ENCODE results near the gene MAML2. TPM values are rescaled to one million over a fixed set of nuclear protein-coding genes. Genes with fewer than 3 reads are reported as not detected.

Gene MAML2
- total and polyA plus RNA-seq, 2 experiments from 2014 or later = 2.0 to 7.1 TPM

- Histone ChIP-seq H3K27me3 (ENCODE audit: insufficient read depth) (no peaks in the 10 kb centered on the region), H3K4me1 (ENCODE audit: insufficient read depth) (peaks cover 34% of the 10 kb centered on the region), H3K4me2 (no peak overlapping the region), H3K36me3 (ENCODE audit: insufficient read depth) (no peaks in the 10 kb centered on the region), H3K27ac (ENCODE audit: low read depth) (no peak overlapping the region), H3K9me2 (ENCODE audit: insufficient read depth) (peaks cover 7% of the 10 kb centered on the region), H3F3A (replicated peaks; ENCODE audit: low read depth) (no peaks in the 10 kb centered on the region; the same call in 1 of the 2 replicates), H3K4me3 (no peak overlapping the region), H3K79me2 (replicated peaks; ENCODE audit: insufficient read depth) (no peaks in the 10 kb centered on the region), H4K20me1 (replicated peaks; ENCODE audit: insufficient read depth) (no peaks in the 10 kb centered on the region), H2AFZ (no peak overlapping the region)
- Mint-ChIP-seq H3K27ac (peak overlapping the region; percentile 34; the same call in 1 of the 2 replicates), H3K9me3 (no peaks in the 10 kb centered on the region), H3K4me3 (no peak overlapping the region), H3K36me3 (ENCODE audit: low read depth) (no peaks in the 10 kb centered on the region), H3K27me3 (ENCODE audit: insufficient read depth, low read depth, poor library complexity) (no peaks in the 10 kb centered on the region), H3K4me1 (peaks cover 26% of the 10 kb centered on the region)
- no peak for ATAC-seq
- no peak for DNase-seq (ENCODE audit: low spot score)
- TF ChIP-seq REST (IDR thresholded peaks at IDR 0.05; ENCODE audit: unreplicated experiment) (no peak), ETS1 (IDR thresholded peaks at IDR 0.05) (no peak), CREB1 (CRISPR knock-in tag; IDR thresholded peaks at IDR 0.05; ENCODE audit: low read depth) (no peak), CTCF (conservative IDR thresholded peaks at IDR 0.05; ENCODE audit: low read depth in 2 of 2) (no peak), POLR2AphosphoS5 (IDR thresholded peaks at IDR 0.05; ENCODE audit: low read depth) (no peak), ZNF114 (CRISPR knock-in tag; IDR thresholded peaks at IDR 0.05) (no peak), EZH2 (IDR thresholded peaks at IDR 0.05; ENCODE audit: low read depth, unreplicated experiment) (no peak), ZNF462 (CRISPR knock-in tag; IDR thresholded peaks at IDR 0.05) (no peak), NANOG (IDR thresholded peaks at IDR 0.05; ENCODE audit: borderline replicate concordance) (no peak), EZH2phosphoT487 (IDR thresholded peaks at IDR 0.05; ENCODE audit: unreplicated experiment) (no peak), STAT1 (IDR thresholded peaks at IDR 0.05; ENCODE audit: unreplicated experiment) (no peak), ZNF331 (CRISPR knock-in tag; IDR thresholded peaks at IDR 0.05; ENCODE audit: low read depth) (no peak), JUNB (IDR thresholded peaks at IDR 0.05; ENCODE audit: unreplicated experiment) (no peak)
These were observed 229.8 kb downstream of the MAML2 start for GRCh38 chr11:96113193-96113681.

All from GM23338 (cell line).